Trophoblast cell (in vitro differentiated cells and primary cell): ENCODE measurements around the gene ITGA1.
A peak's percentile ranks its signal among the peaks of the same experiment; 100 is the strongest.
"Not testable (repeated sequence)": the region's sequence is repeated elsewhere in the genome, so short reads cannot be mapped to it uniquely, and the experiment has no call there.

Experiments used
- DNase-seq, 2 donors: peaks; one replicate each; pipeline ENCODE4 v3.0.0-alpha.2; 2016
- H2AFZ ChIP-seq: 2 replicates; pipeline ENCODE4 v1.6.1; 2013; ENCODE audit warnings: low read length, moderate library complexity, mild to moderate bottlenecking; ENCODE audit not compliant: insufficient read depth, poor library complexity
- H2AK5ac ChIP-seq: 2 replicates; pipeline ENCODE4 v1.6.1; 2013; ENCODE audit warnings: mild to moderate bottlenecking, low read length
- H2BK120ac ChIP-seq: 2 replicates; pipeline ENCODE4 v1.6.1; 2013; ENCODE audit warnings: low read length, mild to moderate bottlenecking, moderate library complexity; ENCODE audit not compliant: insufficient read depth, poor library complexity
- H2BK12ac ChIP-seq: 2 replicates; pipeline ENCODE4 v1.6.1; 2013; ENCODE audit warnings: mild to moderate bottlenecking, low read length, moderate library complexity
- H2BK5ac ChIP-seq: 2 replicates; pipeline ENCODE4 v1.6.1; 2013; ENCODE audit warnings: low read length, low read depth, moderate library complexity, mild to moderate bottlenecking; ENCODE audit not compliant: poor library complexity
- H3K14ac ChIP-seq: 2 replicates; pipeline ENCODE4 v1.6.1; 2013; ENCODE audit warnings: mild to moderate bottlenecking, low read length
- H3K18ac ChIP-seq: 2 replicates; pipeline ENCODE4 v1.6.1; 2013; ENCODE audit warnings: mild to moderate bottlenecking, low read length
- H3K23ac ChIP-seq: 2 replicates; pipeline ENCODE4 v1.6.1; 2013; ENCODE audit warnings: low read length
- H3K27ac ChIP-seq: 2 replicates; pipeline ENCODE4 v1.5.1; 2013; ENCODE audit warnings: low read depth, mild to moderate bottlenecking, inconsistent platforms, low read length, moderate library complexity
- H3K27me3 ChIP-seq: 2 replicates; pipeline ENCODE4 v1.6.1; 2013; ENCODE audit warnings: inconsistent platforms, mild to moderate bottlenecking, low read length, moderate library complexity; ENCODE audit not compliant: insufficient read depth
- H3K36me3 ChIP-seq, 2 experiments: 1 replicate in 1 of 2; 2 replicates in 1 of 2; pipeline ENCODE4 v1.6.1; 2013; ENCODE audit warnings: low read length in 2 of 2, mild to moderate bottlenecking in 2 of 2, moderate library complexity in 1 of 2; ENCODE audit not compliant: insufficient read depth in 2 of 2, control insufficient read depth in 1 of 2
- H3K4ac ChIP-seq: 2 replicates; pipeline ENCODE4 v1.6.1; 2013; ENCODE audit warnings: low read depth, mild to moderate bottlenecking, low read length, moderate library complexity
- H3K4me1 ChIP-seq, 2 experiments: 1 replicate in 1 of 2; 2 replicates in 1 of 2; pipeline ENCODE4 v1.6.1; 2013; ENCODE audit warnings: low read length in 2 of 2, mild to moderate bottlenecking in 2 of 2, moderate library complexity in 1 of 2; ENCODE audit not compliant: insufficient read depth in 2 of 2, control insufficient read depth in 1 of 2
- H3K4me2 ChIP-seq: 2 replicates; pipeline ENCODE4 v1.6.1; 2013; ENCODE audit warnings: inconsistent platforms, mild to moderate bottlenecking, low read length, moderate library complexity
- H3K4me3 ChIP-seq: 2 replicates; pipeline ENCODE4 v1.5.1; 2013; ENCODE audit warnings: mild to moderate bottlenecking, low read depth, low read length, inconsistent platforms
- H3K79me1 ChIP-seq: one replicate; pipeline ENCODE4 v1.6.1; 2013; ENCODE audit warnings: low read length
- H3K79me2 ChIP-seq: 2 replicates; pipeline ENCODE4 v1.6.1; 2013; ENCODE audit warnings: low read length, mild to moderate bottlenecking; ENCODE audit not compliant: control insufficient read depth, insufficient read depth, poor library complexity
- H3K9ac ChIP-seq: 2 replicates; pipeline ENCODE4 v1.6.1; 2013; ENCODE audit warnings: mild to moderate bottlenecking, low read length
- H3K9me3 ChIP-seq: 2 replicates; pipeline ENCODE4 v1.6.1; 2013; ENCODE audit warnings: low read depth, mild to moderate bottlenecking, control low read depth, inconsistent platforms, low read length; ENCODE audit not compliant: insufficient read depth
- H4K12ac ChIP-seq: 2 replicates; pipeline ENCODE4 v1.6.1; 2013; ENCODE audit warnings: low read depth, mild to moderate bottlenecking, low read length, moderate library complexity
- H4K8ac ChIP-seq: 2 replicates; pipeline ENCODE4 v1.6.1; 2013; ENCODE audit warnings: low read depth, mild to moderate bottlenecking, low read length, moderate library complexity
- H4K91ac ChIP-seq: one replicate; pipeline ENCODE4 v1.6.1; 2013; ENCODE audit warnings: low read depth, mild to moderate bottlenecking, low read length, moderate library complexity
- WGBS: extraction: QIAGEN DNeasy Blood & Tissue Kit; methylation state at CpG from one replicate; pipeline ENCODE4 v1.1.7; 2013; ENCODE audit warnings: missing lambda C conversion rate; ENCODE audit not compliant: insufficient read length, insufficient coverage; ENCODE audit errors: extremely low coverage; 5-methylcytosine and 5-hydroxymethylcytosine counted together

Gene ITGA1

DNA sequence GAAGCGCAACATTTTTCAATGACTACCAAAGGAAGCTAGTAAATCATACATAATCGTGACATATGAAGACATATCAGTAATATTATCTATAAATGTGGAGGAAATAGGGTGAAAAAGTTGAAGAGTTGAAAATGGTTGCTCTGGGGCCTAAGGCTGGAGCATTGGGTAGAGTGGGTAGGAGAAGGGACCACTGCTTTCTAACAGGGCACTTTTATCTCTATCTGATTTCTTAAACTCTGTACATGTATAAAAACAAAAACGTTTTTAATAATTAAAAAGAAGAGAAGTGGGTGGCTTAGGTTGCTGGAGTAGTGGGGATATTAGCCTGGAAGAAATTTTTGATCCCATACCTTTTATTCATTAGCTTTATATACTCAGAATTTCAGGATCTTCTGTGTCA, 44.2 kb upstream of the ITGA1 start:
- H4K12ac ChIP-seq = no peak overlapping the region
- H3K36me3 ChIP-seq = no peaks in the 10 kb centered on the region
- H4K91ac ChIP-seq = no peak overlapping the region
- H3K4me2 ChIP-seq = no peak overlapping the region
- H3K23ac ChIP-seq = no peak overlapping the region
- no peaks in the 10 kb centered on the region for H3K27me3 ChIP-seq
- H2BK5ac ChIP-seq = no peak overlapping the region
- H2BK120ac ChIP-seq = peak overlapping the region; percentile 43
- H3K14ac ChIP-seq = no peak overlapping the region
- H2AK5ac ChIP-seq = no peak overlapping the region
- peaks cover 0 to 2% of the 10 kb centered on the region in 2 experiments for H3K4me1 ChIP-seq
- H3K4ac ChIP-seq = no peak overlapping the region
- H3K4me3 ChIP-seq = no peak overlapping the region
- no peaks in the 10 kb centered on the region for H3K79me1 ChIP-seq
- no peak overlapping the region for H2AFZ ChIP-seq
- no peaks in the 10 kb centered on the region for H3K9me3 ChIP-seq
- H3K18ac ChIP-seq = no peak overlapping the region
- H3K79me2 ChIP-seq = no peaks in the 10 kb centered on the region
- DNase-seq = no peak
- no peak overlapping the region for H4K8ac ChIP-seq
- no peak overlapping the region for H3K27ac ChIP-seq
- H3K9ac ChIP-seq = no peak overlapping the region
- no peak overlapping the region for H2BK12ac ChIP-seq
- WGBS = no CpG with 5 or more reads among the region's 3 CpGs

DNA sequence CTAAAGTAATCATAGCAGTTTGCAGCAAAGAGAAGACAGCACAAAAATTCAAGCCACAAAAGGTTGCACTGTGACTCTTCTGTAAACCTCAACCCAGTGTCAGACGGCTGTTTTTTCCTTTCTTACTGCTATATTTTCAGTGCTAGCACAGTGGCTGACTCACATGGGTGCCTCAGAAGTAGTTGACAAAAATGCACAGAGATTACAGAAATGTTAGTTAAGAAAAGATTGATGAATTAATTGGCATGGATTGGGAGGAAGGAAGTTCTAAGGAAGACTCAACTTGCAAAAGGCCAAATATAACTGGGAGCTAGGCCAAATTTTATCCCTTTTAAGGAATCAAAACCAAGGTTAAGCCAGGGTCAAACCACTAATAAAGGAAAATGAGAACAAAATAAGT, 43.7 kb upstream of the ITGA1 start:
- H3K79me2 ChIP-seq = no peaks in the 10 kb centered on the region
- no peak overlapping the region for H3K27ac ChIP-seq
- no peak overlapping the region for H2BK5ac ChIP-seq
- no peaks in the 10 kb centered on the region for H3K79me1 ChIP-seq
- no peaks in the 10 kb centered on the region for H3K9me3 ChIP-seq
- H3K27me3 ChIP-seq = no peaks in the 10 kb centered on the region
- WGBS = no CpG with 5 or more reads among the region's 1 CpG
- H2AFZ ChIP-seq = no peak overlapping the region
- peaks cover 0 to 2% of the 10 kb centered on the region in 2 experiments for H3K4me1 ChIP-seq
- DNase-seq = no peak
- no peak overlapping the region for H2AK5ac ChIP-seq
- no peak overlapping the region for H3K18ac ChIP-seq
- H3K14ac ChIP-seq = no peak overlapping the region
- no peak overlapping the region for H2BK12ac ChIP-seq
- H3K9ac ChIP-seq = no peak overlapping the region
- H3K23ac ChIP-seq = no peak overlapping the region
- H4K8ac ChIP-seq = no peak overlapping the region
- H3K4ac ChIP-seq = no peak overlapping the region
- no peak overlapping the region for H3K4me2 ChIP-seq
- no peak overlapping the region for H4K12ac ChIP-seq
- H3K4me3 ChIP-seq = no peak overlapping the region
- H4K91ac ChIP-seq = no peak overlapping the region
- H3K36me3 ChIP-seq = no peaks in the 10 kb centered on the region
- no peak overlapping the region for H2BK120ac ChIP-seq

DNA sequence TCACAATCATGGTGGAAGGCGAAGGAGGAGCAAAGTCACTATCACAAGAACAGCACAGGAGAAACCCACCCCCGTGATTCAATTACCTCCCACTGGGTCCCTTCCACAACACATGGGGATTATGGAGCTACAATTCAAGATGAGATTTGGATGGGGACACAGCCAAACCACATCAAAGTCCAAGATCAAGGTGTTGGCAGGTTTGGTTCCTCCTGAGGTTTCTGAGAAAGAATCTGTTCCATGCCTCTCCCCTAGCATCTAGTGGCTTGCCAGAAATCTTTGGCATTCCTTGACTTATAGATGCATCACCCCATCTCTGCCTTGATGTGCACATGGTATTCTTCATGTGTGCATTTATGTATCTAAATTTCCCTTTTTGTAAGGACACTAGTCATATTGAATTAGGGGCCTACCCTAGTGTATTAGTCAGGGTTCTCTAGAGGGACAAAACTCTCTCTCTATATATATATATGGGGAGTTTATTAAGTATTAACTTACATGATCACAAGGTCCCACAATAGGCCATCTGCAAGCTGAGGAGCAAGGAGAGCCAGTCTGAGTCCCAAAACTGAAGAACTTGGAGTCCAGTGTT, 42.8 kb upstream of the ITGA1 start:
- DNase-seq, H3K4me1 ChIP-seq: not testable (repeated sequence)

DNA sequence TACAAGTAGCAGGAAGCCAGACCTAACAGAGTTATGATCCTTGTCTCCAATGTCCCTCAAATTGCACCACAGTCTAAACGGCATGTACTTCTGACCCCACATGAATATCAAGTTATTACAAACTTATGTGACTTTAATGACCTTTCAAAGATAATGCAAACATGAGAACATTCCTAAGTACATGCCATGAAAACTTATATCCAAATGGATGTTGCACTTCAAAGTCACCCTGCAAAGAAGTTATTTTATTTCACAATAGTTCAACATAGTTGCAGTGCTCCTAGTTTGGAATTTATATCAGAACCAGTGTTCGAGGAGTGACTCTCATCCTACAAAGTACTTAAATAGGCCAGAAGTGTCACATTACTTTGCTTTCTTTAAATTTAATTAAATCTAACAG, 41.2 kb upstream of the ITGA1 start:
- no peak overlapping the region for H4K8ac ChIP-seq
- no peaks in the 10 kb centered on the region for H3K9me3 ChIP-seq
- H2BK12ac ChIP-seq = no peak overlapping the region
- no peak overlapping the region for H2BK120ac ChIP-seq
- no peak overlapping the region for H2AFZ ChIP-seq
- peak in 1 of 2 donors; percentile 29 for DNase-seq
- no peak overlapping the region for H3K4ac ChIP-seq
- H3K27me3 ChIP-seq = no peaks in the 10 kb centered on the region
- no peaks in the 10 kb centered on the region for H3K79me1 ChIP-seq
- H3K79me2 ChIP-seq = no peaks in the 10 kb centered on the region
- no peak overlapping the region for H3K18ac ChIP-seq
- H3K36me3 ChIP-seq = no peaks in the 10 kb centered on the region
- no peak overlapping the region for H2AK5ac ChIP-seq
- no peak overlapping the region for H3K14ac ChIP-seq
- H4K91ac ChIP-seq = no peak overlapping the region
- no CpG with 5 or more reads among the region's 2 CpGs for WGBS
- no peak overlapping the region for H3K4me2 ChIP-seq
- H4K12ac ChIP-seq = no peak overlapping the region
- no peak overlapping the region for H3K4me3 ChIP-seq
- peaks cover 0 to 2% of the 10 kb centered on the region in 2 experiments for H3K4me1 ChIP-seq
- H3K9ac ChIP-seq = no peak overlapping the region
- no peak overlapping the region for H3K27ac ChIP-seq
- H2BK5ac ChIP-seq = no peak overlapping the region
- H3K23ac ChIP-seq = no peak overlapping the region

More for the DNA sequence above, 42.8 kb upstream of the ITGA1 start:
- not testable (repeated sequence) for H2AFZ ChIP-seq, H2BK12ac ChIP-seq, H4K91ac ChIP-seq, H3K4ac ChIP-seq, H3K79me1 ChIP-seq, H3K79me2 ChIP-seq, H3K9ac ChIP-seq, H3K27me3 ChIP-seq, H4K12ac ChIP-seq, H3K23ac ChIP-seq, H4K8ac ChIP-seq, H3K36me3 ChIP-seq, H2BK120ac ChIP-seq, H3K27ac ChIP-seq, H3K4me3 ChIP-seq, H3K14ac ChIP-seq, H2AK5ac ChIP-seq, H3K18ac ChIP-seq, H3K4me2 ChIP-seq, H2BK5ac ChIP-seq, H3K9me3 ChIP-seq
- WGBS = no CpG with 5 or more reads among the region's 2 CpGs
